Esophagus muscularis mucosa (tissue), 4 donors: ENCODE measurements around the gene NGEF. TPM values are rescaled to one million over a fixed set of nuclear protein-coding genes. Genes with fewer than 3 reads are reported as not detected.

Experiments
- DNase-seq: peaks from one replicate; pipeline ENCODE4 v3.0.0-alpha.2; 2017; ENCODE audit errors: extremely low spot score
- H3K27ac ChIP-seq, 4 donors: fragments of 200-600 bp; sonication (generic); replicated peaks in 1 of 4; 1 replicate in 3 of 4; 2 replicates in 1 of 4; pipeline ENCODE4 v1.5.1; 2016 to 2019; ENCODE audit warnings: mild to moderate bottlenecking in 1 of 4
- H3K27me3 ChIP-seq, 4 donors: fragments of 200-600 bp; sonication (generic); one replicate each; pipeline versions ENCODE4 v1.5.1 to v1.6.0; 2016 to 2019
- H3K36me3 ChIP-seq, 4 donors: fragments of 200-600 bp; sonication (generic); one replicate each; pipeline ENCODE4 v1.5.1; 2016 to 2019
- H3K4me1 ChIP-seq, 4 donors: fragments of 200-600 bp; sonication (generic); one replicate each; pipeline ENCODE4 v1.5.1; 2016 to 2019
- H3K4me3 ChIP-seq, 4 donors: fragments of 200-600 bp; sonication (generic); 1 replicate in 2 of 4; 2 replicates in 2 of 4; pipeline ENCODE4 v1.5.1; 2016 to 2019; ENCODE audit warnings: mild to moderate bottlenecking in 4 of 4, moderate library complexity in 1 of 4
- H3K9me3 ChIP-seq, 4 donors: fragments of 200-600 bp; sonication (generic); 1 replicate in 3 of 4; 2 replicates in 1 of 4; pipeline ENCODE4 v1.5.1; 2016 to 2019
- CTCF ChIP-seq, 3 experiments: fragments of 200-600 bp in 2 of 3; fragments of 450-650 bp in 1 of 3; sonication (generic) in 2 of 3; IDR thresholded peaks; one replicate each; pipeline ENCODE4 v1.5.1; 2017 to 2019; ENCODE audit warnings: antibody characterized with exemption in 3 of 3, mild to moderate bottlenecking in 2 of 3, moderate library complexity in 1 of 3
- EP300 ChIP-seq: sonication (generic); formaldehyde crosslinking; IDR thresholded peaks from one replicate; pipeline ENCODE4 v1.6.1; 2017; ENCODE audit warnings: antibody characterized with exemption
- POLR2A ChIP-seq: fragments of 450-650 bp; IDR thresholded peaks from one replicate; pipeline ENCODE4 v1.6.1; 2017; ENCODE audit warnings: antibody characterized with exemption, moderate library complexity, mild to moderate bottlenecking, low read depth
- POLR2AphosphoS5 ChIP-seq, 2 donors: sonication (generic); formaldehyde crosslinking; IDR thresholded peaks; one replicate each; pipeline ENCODE4 v1.6.1; 2017; ENCODE audit warnings: antibody characterized with exemption in 2 of 2
- WGBS: methylation state at CpG from one replicate; pipeline ENCODE4 v1.1.5; 2018; 5-methylcytosine and 5-hydroxymethylcytosine counted together
- intact Hi-C: fragments of 100-400 bp; cut with DNase I; formaldehyde crosslinking; loops from one replicate; pipeline ENCODE4 v1.15.1; 2023
- total RNA-seq, 4 donors: library from RNA; depleted of rRNA; stranded (reverse); fragments of >200 nt; gene quantifications; one replicate each; pipeline versions ENCODE4 v1.1.0 to v1.2.1, GENCODE V29; 2016

NGEF gene
- total RNA-seq, 4 donors from 2014 or later, result 0.33 to 0.98 (median 0.52) TPM; not detected in 1

GRCh38 chr2:232925821-232926156 is 87.3 kb downstream of the NGEF start:
- peaks cover 0 to 76% (median 24%) of the 10 kb centered on the region in 4 donors for H3K27me3 ChIP-seq
- no peak overlapping the region for H3K4me3 ChIP-seq
- peaks cover 13 to 23% (median 21%) of the 10 kb centered on the region in 4 donors for H3K4me1 ChIP-seq
- no peak for DNase-seq
- peaks cover 0 to 5% (median 2%) of the 10 kb centered on the region in 4 donors for H3K9me3 ChIP-seq
- no peaks in the 10 kb centered on the region for H3K36me3 ChIP-seq
- 48% methylated on average over 11 of the region's 11 CpGs for WGBS
- TF ChIP-seq POLR2AphosphoS5 (IDR thresholded peaks at IDR 0.05) (no peak), POLR2A (no peak), CTCF (IDR thresholded peaks at IDR 0.05) (no peak), EP300 (no peak)
- intact Hi-C loops, result no loop called here
- no peak overlapping the region for H3K27ac ChIP-seq

GRCh38 chr2:232925153-232925820 is 87.8 kb downstream of the NGEF start:
- intact Hi-C loops, result no loop called here
- Histone ChIP-seq H3K27me3 (peaks cover 0 to 78% (median 24%) of the 10 kb centered on the region in 4 donors), H3K27ac (no peak overlapping the region), H3K4me3 (no peak overlapping the region), H3K36me3 (no peaks in the 10 kb centered on the region), H3K4me1 (peaks cover 13 to 23% (median 21%) of the 10 kb centered on the region in 4 donors), H3K9me3 (peaks cover 0 to 5% (median 2%) of the 10 kb centered on the region in 4 donors)
- 77% methylated on average over 3 of the region's 11 CpGs for WGBS
- TF ChIP-seq CTCF (IDR thresholded peaks at IDR 0.05), result no peak
- TF ChIP-seq EP300, result no peak
- no peak for TF ChIP-seq POLR2A
- TF ChIP-seq POLR2AphosphoS5 (IDR thresholded peaks at IDR 0.05), result no peak
- no peak for DNase-seq

- no peak overlapping the region for H3K27ac ChIP-seq
- H3K36me3 ChIP-seq, result no peaks in the 10 kb centered on the region
- peaks cover 0 to 5% (median 2%) of the 10 kb centered on the region in 4 donors for H3K9me3 ChIP-seq
- no peak for TF ChIP-seq POLR2A
- no peak for TF ChIP-seq POLR2AphosphoS5 (IDR thresholded peaks at IDR 0.05)
- TF ChIP-seq EP300, result no peak
- no peak overlapping the region for H3K4me3 ChIP-seq
- no peak for DNase-seq
- peaks cover 13 to 23% (median 21%) of the 10 kb centered on the region in 4 donors for H3K4me1 ChIP-seq
- intact Hi-C loops, result no loop called here
- peaks cover 0 to 77% (median 24%) of the 10 kb centered on the region in 4 donors for H3K27me3 ChIP-seq
Observed at GRCh38 chr2:232924433-232924832, 88.6 kb downstream of the NGEF start.

GRCh38 chr2:232920760-232921159 is 92.3 kb downstream of the NGEF start:
- H3K36me3 ChIP-seq, result no peaks in the 10 kb centered on the region
- H3K4me3 ChIP-seq, result no peak overlapping the region
- TF ChIP-seq POLR2AphosphoS5 (IDR thresholded peaks at IDR 0.05) (no peak), EP300 (no peak), POLR2A (no peak), CTCF (IDR thresholded peaks at IDR 0.05) (no peak)
- WGBS, result 86% methylated on average over 3 of the region's 3 CpGs
- H3K27me3 ChIP-seq, result peaks cover 0 to 62% (median under 1%) of the 10 kb centered on the region in 4 donors
- intact Hi-C loops, result no loop called here
- peak; percentile 34 for DNase-seq
- no peaks in the 10 kb centered on the region for H3K4me1 ChIP-seq
- H3K9me3 ChIP-seq, result peaks cover 0 to 5% (median 2%) of the 10 kb centered on the region in 4 donors
- no peak overlapping the region for H3K27ac ChIP-seq

- no peaks in the 10 kb centered on the region for H3K36me3 ChIP-seq
- H3K9me3 ChIP-seq, result peaks cover 0 to 5% (median 2%) of the 10 kb centered on the region in 4 donors
- H3K27ac ChIP-seq, result no peak overlapping the region
- peaks cover 0 to 55% (median 0%) of the 10 kb centered on the region in 4 donors for H3K27me3 ChIP-seq
- WGBS, result 62% methylated on average over 7 of the region's 11 CpGs
- H3K4me3 ChIP-seq, result no peak overlapping the region
- TF ChIP-seq EP300 (no peak), POLR2AphosphoS5 (IDR thresholded peaks at IDR 0.05) (no peak), CTCF (IDR thresholded peaks at IDR 0.05) (no peak), POLR2A (no peak)
- no peaks in the 10 kb centered on the region for H3K4me1 ChIP-seq
- DNase-seq, result peak; percentile 57
- intact Hi-C loops, result no loop called here
Observed at GRCh38 chr2:232920055-232920454, 93.0 kb downstream of the NGEF start.
